Epidermal melanocyte (primary cell): ENCODE results near the gene NTRK2.
"Not testable (repeated sequence)": the region's sequence is repeated elsewhere in the genome, so short reads cannot be mapped to it uniquely, and the experiment has no call there.

Source experiments
- DNase-seq: peaks from one replicate; pipeline ENCODE4 v3.0.0; 2011; ENCODE audit warnings: low spot score; ENCODE audit not compliant: insufficient read length

The NTRK2 gene

GRCh38 chr9:84886866-84887265, 217.3 kb downstream of the NTRK2 start:
- DNase-seq, result no peak

DNA sequence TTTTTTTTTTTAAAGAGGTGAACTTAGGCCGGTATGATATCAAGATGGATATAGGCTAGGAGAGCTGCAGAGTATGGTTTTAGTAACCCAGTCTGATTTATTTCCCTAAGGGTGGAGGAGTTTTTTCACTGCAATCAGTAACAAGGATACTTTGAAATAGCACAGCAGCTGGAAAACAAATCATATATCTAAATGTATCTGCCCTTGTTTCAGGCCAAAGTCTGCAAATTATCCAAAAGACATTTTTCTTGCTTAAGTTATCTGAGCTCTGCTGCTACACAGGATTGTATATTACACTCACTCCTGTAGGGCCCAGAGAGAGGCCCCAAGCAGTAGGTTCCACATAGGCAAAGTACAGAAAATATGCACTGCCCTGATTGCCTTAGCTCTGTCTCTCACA, 222.4 kb downstream of the NTRK2 start:
- DNase-seq, result no peak

DNA sequence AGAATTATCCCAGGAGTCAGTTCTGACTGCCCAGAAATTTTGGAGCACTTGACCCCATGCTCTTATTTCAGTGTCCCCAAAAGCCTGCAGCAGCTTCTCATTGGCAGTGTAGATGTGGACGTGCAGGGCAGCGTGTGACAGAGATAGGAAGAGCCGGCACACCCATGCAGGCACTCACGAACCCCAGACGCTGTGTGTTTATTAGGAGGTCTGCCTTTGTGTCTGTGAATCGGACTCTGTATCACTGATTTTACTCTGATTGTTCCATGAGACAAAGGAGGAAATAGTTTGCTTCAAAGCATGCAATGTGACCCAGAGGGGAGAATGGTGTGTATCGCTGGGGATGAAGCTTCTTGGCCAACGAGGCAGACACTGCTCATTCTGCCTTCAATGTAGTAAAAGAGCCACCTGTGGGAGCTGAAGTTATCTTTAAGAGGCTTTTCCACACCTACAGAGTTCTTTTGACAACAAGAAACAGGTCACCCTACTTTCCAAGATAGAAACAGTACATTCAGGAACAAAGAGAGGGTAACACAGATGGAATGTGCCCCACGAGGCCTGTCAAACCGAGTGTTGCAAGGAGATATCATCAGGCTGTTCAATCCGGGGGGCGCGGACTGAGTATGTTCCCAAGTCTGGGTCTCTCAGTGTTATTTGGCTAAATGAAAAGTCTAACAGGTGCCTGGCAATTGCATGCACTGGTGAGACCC, 224.0 kb downstream of the NTRK2 start:
- DNase-seq, result no peak

DNA sequence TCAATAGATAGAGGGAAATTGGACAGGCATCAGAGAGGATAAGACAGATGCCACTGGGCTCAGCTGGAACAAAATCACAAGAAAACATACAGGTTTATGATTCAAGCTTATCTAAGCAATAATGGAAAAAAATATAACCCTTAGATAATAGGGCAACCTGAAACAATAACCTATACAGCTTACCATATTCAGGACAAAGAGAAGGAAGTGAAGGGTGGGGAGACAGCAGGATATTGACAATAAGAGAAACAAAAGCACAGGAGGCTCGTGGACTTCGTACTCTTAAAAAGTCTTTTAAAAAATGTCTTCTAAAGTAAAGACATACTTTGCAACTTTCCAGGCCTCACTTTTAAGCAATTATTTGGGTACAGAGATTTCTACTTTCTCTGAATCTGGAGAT, 225.3 kb downstream of the NTRK2 start:
- DNase-seq, result no peak

GRCh38 chr9:84897362-84898094, 228.0 kb downstream of the NTRK2 start:
- no peak for DNase-seq

DNA sequence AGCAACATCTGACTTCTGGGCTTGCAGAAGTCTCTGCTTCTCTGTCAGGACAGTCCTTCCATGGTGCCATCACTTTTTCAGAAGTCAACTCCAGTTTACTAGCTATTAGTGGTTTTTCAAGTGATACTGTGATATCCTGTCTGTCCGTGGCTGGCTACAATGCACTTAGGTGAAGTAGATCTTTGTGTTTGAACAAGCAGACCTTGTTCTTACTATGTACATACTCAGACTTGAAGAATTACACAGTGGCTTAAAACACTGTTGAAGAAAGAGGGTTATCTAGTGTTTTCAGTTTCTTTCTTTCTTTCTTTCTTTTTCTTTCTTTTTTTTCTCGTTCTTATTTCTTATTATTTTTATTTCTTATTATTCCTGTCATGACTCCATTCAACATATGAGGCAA, 228.7 kb downstream of the NTRK2 start:
- no peak for DNase-seq

GRCh38 chr9:84898618-84899017, 229.1 kb downstream of the NTRK2 start:
- not testable (repeated sequence) for DNase-seq

GRCh38 chr9:84899326-84899725, 229.8 kb downstream of the NTRK2 start:
- no peak for DNase-seq

DNA sequence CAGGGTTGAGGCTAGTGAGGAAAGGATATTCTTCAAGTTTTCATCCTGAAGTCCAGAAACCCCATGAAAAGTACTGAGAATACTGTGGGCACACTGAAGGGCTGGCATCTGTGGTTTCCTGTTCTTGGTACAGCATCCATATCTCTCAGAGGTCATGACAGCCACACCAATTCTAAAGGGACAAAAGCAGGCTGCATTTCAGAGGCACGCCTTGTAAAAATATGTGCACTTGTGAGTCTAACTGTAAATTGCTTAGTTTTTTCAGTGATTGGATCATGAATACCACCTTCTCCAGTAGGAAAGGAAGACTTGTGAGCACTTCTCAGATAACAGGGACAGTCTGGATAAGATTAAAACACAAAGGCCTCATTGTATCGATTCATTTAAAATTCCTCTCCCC, 230.9 kb downstream of the NTRK2 start:
- no peak for DNase-seq

DNA sequence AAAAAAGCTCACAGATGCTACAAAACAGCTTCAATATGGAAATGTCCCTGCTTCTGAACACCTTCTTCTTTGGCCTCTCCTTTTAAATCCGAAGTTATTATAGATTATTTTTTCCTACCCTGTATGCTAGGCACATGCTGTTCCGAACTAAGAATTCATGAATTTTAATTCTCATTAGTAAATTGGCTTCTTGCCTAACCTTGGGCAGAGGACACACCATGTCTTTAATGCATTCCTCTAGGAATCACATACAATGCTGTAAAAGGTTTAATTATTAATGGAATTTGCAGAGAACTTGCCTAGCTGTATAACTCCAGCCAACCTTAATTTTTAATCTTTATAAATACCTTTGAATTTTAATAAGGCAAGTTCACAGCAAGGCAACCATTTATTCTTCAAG, 234.4 kb downstream of the NTRK2 start:
- no peak for DNase-seq

DNA sequence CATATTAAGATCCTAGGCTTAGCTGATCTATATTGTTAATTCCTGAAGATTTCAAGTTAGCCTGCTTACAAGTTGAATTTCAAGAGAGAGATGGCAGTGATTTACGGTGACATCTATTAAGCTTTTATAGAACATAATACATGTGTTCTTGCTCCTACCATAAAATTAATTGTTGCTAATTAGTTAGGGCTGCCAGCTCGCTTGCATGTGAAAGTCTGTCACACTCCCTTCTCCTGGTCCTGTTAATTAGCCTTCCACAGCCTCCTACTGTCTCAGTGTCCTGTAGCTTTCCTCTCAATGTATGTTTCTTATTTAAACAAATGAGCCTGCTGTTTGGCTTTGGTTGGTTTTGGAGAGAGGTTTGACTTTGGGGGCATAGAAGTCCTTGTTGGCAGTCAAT, 247.2 kb downstream of the NTRK2 start:
- DNase-seq, result no peak

- no peak for DNase-seq
Measured at GRCh38 chr9:84917366-84918070, 248.0 kb downstream of the NTRK2 start.

DNA sequence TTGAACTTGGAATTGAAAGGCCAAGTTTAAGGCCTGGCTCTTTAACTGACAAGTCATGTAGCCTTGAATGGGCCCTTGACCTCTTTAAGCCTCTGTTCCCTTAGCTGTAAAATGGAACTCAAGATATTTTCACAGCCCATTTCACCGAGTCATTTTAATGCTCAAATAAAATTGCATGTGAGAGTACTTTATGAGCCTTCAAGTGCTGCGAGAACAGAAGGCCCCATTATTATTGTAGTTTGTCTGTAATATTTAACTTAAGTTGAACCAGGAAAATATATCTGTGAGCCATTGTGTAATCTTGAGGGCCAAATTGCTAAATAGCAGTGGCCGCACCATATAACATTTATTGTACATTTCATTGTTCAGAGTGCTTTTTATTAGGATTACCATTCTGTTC, 249.9 kb downstream of the NTRK2 start:
- DNase-seq, result no peak

GRCh38 chr9:84921175-84921574, 251.6 kb downstream of the NTRK2 start:
- no peak for DNase-seq

DNA sequence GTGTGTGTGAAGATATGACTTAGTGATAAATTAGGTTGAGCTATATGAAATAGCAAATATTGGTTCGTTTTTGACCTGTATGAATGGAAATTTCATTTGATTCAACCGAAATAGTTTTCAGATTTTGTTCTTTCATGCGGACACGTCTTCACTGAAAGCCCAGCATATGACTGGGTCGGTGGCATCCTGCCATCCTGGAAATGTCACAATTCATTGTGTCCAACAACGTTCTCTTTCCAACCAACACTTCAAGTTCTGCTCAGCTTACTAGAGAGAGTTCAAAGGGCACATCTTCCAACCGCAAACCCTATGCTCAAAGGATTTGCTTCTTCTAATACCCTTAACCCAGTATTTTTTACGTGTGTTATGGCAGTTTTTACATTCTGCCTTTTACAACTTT, 252.5 kb downstream of the NTRK2 start:
- DNase-seq, result no peak

- no peak for DNase-seq
Measured at GRCh38 chr9:84924266-84924665, 254.7 kb downstream of the NTRK2 start.

DNA sequence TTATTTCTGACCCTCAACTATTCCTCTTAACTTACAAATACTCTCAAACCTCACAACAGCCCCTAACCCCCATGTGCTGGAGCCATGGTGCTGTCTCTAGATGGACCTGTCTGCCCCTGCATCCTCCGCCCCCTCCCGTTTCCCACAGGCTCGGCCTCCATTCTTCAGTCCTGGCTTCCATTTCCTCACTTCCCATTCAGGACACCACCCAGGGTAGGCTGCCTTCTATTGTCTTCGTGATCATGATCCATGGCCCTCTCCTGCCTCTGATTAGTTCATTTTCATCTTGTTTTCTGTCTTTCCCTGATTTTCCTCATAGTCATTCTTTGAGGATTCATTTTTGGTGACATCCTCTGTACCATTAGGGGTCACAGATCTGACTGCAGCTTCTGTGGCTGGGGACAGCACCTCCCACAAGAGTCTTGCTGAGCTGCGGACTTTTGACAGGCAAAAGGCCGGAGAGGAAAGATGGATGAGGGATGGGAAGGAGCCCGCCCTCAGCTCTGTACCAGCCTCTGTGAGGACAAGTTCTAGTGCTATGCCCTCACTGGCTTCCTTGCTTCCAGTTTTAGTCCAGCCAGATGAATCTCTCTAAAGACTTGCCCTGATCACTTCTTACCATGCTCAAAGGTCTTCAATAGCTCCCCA, 255.8 kb downstream of the NTRK2 start:
- DNase-seq, result no peak

DNA sequence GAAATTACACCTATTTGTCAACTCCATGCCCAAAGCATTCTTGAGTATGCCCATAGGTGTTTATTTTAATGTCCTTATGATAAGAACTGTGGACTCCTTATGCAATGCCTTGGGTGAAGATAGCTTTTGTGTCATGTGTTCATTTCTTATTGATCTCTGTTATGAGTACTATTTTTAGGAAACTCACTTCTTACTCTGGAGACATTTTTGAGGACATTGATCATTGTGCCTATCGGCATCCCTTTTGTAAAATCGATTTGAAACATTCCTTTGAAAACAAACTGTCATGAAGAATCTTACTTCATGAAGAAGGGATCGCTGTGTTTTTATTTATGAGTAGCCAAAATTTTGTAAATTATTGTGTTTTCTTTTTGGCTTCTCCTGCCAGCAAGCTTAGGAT, 257.3 kb downstream of the NTRK2 start:
- no peak for DNase-seq

GRCh38 chr9:84928419-84928818, 258.9 kb downstream of the NTRK2 start:
- DNase-seq, result no peak

GRCh38 chr9:84929068-84929467, 259.5 kb downstream of the NTRK2 start:
- DNase-seq, result no peak

DNA sequence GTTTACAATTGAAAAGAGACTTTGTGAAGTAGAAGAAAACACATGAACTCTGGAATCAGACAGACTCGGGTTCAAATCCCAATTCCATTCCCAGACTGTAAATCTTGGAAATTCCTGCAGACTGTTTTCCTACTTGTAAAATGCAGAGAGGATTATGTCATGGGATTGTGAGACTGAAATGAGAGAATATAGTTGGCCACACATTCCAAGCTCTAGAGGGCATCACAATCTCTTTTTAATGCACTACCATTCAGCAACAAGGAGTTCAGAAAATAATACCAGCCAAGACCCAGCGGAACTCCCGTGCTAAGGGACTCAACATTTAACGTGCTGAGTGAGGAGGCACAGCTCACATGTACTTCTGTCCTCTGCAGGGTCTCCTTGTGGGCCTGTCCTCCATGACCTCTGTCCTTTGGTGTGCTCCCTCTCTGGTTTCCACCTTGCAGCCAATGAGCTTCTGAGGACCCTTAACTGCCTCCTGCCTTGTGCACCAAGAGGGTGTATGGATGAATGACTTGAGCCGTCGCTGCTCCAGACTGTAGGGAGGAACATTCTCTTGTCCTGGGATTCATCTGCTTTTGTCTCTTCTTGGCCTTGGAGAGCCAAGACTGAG, 263.5 kb downstream of the NTRK2 start:
- no peak for DNase-seq
